Measurements from ENCODE around the gene GRPEL1. TPM values are rescaled to one million over a fixed set of nuclear protein-coding genes. Genes with fewer than 3 reads are reported as not detected.

Gene GRPEL1
- total and polyA plus RNA-seq, 2 of the 13 experiments (the other 11 are each of a cell fraction or from before 2014, with no cell fraction given) = 32.3 to 141 TPM

DNA sequence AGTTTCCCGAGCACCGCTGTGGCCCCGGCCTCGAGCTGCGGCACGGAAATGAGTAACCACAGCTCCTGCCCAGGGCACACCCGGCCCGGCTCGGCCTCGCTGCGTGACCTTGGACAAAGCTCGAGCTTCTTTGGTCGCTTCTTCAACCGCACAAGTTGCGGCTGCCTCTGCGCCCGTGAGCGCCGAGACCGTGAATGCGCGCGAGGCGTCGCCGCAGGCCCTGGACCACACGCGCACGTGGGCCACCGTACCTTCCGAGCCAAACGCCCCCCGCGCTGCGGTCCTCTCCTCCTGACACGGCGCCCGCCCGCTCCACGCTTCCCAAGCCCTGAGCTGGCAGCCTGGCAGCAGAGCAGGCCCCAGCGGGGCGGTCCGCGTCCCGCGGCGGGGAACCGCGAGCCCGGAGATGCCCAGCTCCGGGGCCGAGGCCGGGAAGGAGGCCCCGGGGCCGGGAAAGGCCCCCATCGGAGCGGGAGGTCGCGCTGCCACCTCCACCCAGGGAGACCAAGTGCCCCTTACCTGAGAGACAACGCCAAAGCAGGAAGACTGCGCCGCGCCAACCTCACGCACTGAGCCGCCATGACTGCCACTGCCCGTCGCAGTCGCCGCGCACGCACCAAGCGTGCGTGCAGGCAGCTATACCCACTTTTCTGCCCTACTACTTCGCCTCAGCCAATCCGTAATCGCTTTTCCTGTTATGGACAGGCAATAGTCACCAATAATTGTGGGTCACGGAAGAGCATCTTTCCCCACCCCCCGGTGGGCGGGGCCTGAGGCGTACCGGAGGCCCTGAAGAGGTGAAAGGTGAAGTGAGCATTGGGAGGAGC is at the start of gene GRPEL1 (continued):
- TF ChIP-seq, protein P1, sequence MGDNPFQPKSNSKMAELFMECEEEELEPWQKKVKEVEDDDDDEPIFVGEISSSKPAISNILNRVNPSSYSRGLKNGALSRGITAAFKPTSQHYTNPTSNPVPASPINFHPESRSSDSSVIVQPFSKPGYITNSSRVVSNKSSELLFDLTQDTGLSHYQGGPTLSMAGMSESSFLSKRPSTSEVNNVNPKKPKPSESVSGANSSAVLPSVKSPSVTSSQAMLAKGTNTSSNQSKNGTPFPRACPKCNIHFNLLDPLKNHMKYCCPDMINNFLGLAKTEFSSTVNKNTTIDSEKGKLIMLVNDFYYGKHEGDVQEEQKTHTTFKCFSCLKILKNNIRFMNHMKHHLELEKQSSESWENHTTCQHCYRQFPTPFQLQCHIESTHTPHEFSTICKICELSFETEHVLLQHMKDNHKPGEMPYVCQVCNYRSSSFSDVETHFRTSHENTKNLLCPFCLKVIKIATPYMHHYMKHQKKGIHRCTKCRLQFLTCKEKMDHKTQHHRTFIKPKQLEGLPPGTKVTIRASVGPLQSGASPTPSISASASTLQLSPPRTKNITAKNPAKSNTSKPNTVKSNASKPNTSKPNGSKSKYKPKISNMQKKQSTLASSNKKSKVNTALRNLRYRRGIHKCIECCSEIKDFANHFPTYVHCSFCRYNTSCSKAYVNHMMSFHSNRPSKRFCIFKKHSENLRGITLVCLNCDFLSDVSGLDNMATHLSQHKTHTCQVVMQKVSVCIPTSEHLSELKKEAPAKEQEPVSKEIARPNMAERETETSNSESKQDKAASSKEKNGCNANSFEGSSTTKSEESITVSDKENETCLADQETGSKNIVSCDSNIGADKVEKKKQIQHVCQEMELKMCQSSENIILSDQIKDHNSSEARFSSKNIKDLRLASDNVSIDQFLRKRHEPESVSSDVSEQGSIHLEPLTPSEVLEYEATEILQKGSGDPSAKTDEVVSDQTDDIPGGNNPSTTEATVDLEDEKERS (CRISPR knock-in tag; IDR thresholded peaks at IDR 0.05) = no peak
- TF ChIP-seq ZNF713 (CRISPR knock-in tag; IDR thresholded peaks at IDR 0.05) (no peak), FOXC1 (CRISPR knock-in tag; IDR thresholded peaks at IDR 0.05; ENCODE audit: borderline replicate concordance) (no peak; the same call in 1 of the 2 replicates), ZNF232 (CRISPR knock-in tag; IDR thresholded peaks at IDR 0.05; ENCODE audit: borderline replicate concordance) (no peak), ZNF432 (CRISPR knock-in tag; IDR thresholded peaks at IDR 0.05; ENCODE audit: borderline replicate concordance) (no peak), TCF12 (IDR thresholded peaks at IDR 0.05) (no peak), TCF12 (CRISPR knock-in tag; IDR thresholded peaks at IDR 0.05) (no peak; the same call in none of the 2 replicates), ZNF143 (CRISPR knock-in tag; IDR thresholded peaks at IDR 0.05) (no peak; the same call in 1 of the 2 replicates), ZNF652 (CRISPR knock-in tag; IDR thresholded peaks at IDR 0.05; ENCODE audit: borderline replicate concordance, low read depth) (no peak), TSC22D2 (CRISPR knock-in tag; IDR thresholded peaks at IDR 0.05; ENCODE audit: borderline replicate concordance) (no peak), RFX1 (IDR thresholded peaks at IDR 0.05) (no peak), ARHGAP35 (CRISPR knock-in tag; IDR thresholded peaks at IDR 0.05; ENCODE audit: borderline replicate concordance) (peak; percentile 51; the same call in 1 of the 2 replicates), ZIK1 (CRISPR knock-in tag; IDR thresholded peaks at IDR 0.05; ENCODE audit: borderline replicate concordance, low read depth) (no peak; the same call in 1 of the 2 replicates), ZSCAN31 (CRISPR knock-in tag; IDR thresholded peaks at IDR 0.05; ENCODE audit: low read depth) (peak; percentile 80), ZFAT (CRISPR knock-in tag; conservative IDR thresholded peaks at IDR 0.05) (no peak), SP140L (CRISPR knock-in tag; IDR thresholded peaks at IDR 0.05; ENCODE audit: borderline replicate concordance) (no peak)
- TF ChIP-seq, protein P2, sequence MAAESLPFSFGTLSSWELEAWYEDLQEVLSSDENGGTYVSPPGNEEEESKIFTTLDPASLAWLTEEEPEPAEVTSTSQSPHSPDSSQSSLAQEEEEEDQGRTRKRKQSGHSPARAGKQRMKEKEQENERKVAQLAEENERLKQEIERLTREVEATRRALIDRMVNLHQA (CRISPR knock-in tag; IDR thresholded peaks at IDR 0.05) = no peak
- TF ChIP-seq, protein P3, sequence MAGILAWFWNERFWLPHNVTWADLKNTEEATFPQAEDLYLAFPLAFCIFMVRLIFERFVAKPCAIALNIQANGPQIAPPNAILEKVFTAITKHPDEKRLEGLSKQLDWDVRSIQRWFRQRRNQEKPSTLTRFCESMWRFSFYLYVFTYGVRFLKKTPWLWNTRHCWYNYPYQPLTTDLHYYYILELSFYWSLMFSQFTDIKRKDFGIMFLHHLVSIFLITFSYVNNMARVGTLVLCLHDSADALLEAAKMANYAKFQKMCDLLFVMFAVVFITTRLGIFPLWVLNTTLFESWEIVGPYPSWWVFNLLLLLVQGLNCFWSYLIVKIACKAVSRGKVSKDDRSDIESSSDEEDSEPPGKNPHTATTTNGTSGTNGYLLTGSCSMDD (CRISPR knock-in tag; IDR thresholded peaks at IDR 0.05) = peak; percentile 57; the same call in 1 of the 2 replicates
- TF ChIP-seq, protein P4, sequence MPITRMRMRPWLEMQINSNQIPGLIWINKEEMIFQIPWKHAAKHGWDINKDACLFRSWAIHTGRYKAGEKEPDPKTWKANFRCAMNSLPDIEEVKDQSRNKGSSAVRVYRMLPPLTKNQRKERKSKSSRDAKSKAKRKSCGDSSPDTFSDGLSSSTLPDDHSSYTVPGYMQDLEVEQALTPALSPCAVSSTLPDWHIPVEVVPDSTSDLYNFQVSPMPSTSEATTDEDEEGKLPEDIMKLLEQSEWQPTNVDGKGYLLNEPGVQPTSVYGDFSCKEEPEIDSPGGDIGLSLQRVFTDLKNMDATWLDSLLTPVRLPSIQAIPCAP (CRISPR knock-in tag; IDR thresholded peaks at IDR 0.05; ENCODE audit: low read depth) = 0 out of 2 replicates have a peak, but pooled peaks have one; percentile 65

Measured in HepG2 (cell line).